Panc1 (cell line): ENCODE data around the gene CENPP.

ENCODE experiments used
- SIN3A ChIP-seq: IDR thresholded peaks from 2 replicates; pipeline ENCODE4 v1.6.1; 2012; ENCODE audit warnings: low read depth, mild to moderate bottlenecking, low read length, moderate library complexity, borderline replicate concordance; ENCODE audit not compliant: insufficient read depth
- TCF7L2 ChIP-seq: IDR thresholded peaks from 2 replicates; pipeline ENCODE4 v1.6.1; 2011; ENCODE audit warnings: mild to moderate bottlenecking, low read depth, low read length, inconsistent platforms
- TF ChIP-seq, protein P1 (sequence below): fragments of 450-650 bp; IDR thresholded peaks from 2 replicates; pipeline ENCODE4 v1.5.1; 2017; ENCODE audit warnings: mild to moderate bottlenecking

DNA sequence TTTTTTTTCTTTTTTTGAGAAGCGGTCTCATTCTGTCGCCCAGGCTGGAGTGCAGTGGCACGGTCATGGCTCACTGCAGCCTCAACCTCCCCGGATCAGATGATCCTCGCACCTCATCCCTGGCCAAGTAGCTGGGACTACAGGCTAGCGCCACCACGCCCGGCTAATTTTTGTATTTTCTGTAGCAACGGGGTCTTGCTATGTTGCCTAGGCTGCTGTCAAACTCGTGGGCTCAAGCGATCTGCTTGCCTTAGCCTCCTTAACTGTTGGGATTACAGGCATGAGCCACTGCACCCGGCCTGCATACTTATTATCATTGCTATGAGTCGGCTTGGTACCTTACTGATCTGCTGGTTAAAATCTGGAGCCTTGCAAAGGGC, 31.5 kb upstream of the CENPP start:
- TF ChIP-seq, protein P1, sequence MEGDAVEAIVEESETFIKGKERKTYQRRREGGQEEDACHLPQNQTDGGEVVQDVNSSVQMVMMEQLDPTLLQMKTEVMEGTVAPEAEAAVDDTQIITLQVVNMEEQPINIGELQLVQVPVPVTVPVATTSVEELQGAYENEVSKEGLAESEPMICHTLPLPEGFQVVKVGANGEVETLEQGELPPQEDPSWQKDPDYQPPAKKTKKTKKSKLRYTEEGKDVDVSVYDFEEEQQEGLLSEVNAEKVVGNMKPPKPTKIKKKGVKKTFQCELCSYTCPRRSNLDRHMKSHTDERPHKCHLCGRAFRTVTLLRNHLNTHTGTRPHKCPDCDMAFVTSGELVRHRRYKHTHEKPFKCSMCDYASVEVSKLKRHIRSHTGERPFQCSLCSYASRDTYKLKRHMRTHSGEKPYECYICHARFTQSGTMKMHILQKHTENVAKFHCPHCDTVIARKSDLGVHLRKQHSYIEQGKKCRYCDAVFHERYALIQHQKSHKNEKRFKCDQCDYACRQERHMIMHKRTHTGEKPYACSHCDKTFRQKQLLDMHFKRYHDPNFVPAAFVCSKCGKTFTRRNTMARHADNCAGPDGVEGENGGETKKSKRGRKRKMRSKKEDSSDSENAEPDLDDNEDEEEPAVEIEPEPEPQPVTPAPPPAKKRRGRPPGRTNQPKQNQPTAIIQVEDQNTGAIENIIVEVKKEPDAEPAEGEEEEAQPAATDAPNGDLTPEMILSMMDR = no peak
- no peak for TF ChIP-seq SIN3A
- TF ChIP-seq TCF7L2 = no peak
